ENCODE measurements around the gene KPNA1.
A peak's percentile ranks its signal among the peaks of the same experiment; 100 is the strongest.

The KPNA1 gene

DNA sequence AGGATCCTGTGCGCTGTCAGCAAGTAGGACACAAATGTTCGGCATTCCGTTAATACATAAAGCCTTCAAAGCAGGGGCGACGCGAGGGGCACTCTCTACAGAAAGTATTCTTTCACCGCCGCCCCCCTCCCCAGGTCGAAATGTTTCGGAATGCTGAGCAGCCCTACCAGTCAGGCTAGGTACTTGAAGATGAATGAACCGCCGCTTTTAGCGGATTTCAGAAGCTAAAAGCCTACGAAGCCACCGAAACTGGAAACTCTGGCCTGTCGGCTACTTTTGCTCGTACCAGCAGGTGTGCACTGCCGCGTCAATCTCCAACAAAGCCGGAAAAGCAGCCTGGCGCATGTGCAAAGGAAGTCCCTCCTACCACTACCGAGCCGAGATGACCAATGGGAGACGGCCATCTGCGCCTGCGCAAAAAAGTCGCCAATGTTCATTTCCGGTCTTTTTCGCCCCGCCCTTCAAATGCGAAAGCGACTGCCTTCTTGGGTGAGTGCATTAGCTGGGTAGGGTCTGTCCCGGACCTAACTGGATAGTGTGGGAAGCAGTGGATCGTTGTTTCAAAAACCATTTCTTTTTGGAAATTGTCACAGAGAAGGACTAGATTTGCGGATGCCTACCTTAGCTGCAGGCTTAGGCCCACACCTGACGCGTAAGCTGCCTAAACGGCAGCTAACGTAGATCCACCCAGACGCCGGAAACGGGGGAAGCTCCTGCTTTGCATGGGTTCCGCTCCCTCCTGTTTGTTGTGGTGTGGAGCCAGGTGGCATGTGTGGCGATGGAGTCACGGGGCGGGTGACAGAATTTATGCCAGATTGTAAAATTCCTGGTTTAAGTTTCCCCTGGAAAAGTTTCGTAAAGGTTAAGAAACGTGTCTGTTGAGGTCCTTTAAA lies 98.7 kb downstream of the KPNA1 start, which contains the start of gene WDR5B:
TSS of gene WDR5B (minus strand) at position 301 of the 893 bp plus-strand sequence. CDS start 534 bp downstream, outside the sequence.
- peak; percentile 99 for DNase-seq (ENCODE audit: low read depth, low spot score)

DNA sequence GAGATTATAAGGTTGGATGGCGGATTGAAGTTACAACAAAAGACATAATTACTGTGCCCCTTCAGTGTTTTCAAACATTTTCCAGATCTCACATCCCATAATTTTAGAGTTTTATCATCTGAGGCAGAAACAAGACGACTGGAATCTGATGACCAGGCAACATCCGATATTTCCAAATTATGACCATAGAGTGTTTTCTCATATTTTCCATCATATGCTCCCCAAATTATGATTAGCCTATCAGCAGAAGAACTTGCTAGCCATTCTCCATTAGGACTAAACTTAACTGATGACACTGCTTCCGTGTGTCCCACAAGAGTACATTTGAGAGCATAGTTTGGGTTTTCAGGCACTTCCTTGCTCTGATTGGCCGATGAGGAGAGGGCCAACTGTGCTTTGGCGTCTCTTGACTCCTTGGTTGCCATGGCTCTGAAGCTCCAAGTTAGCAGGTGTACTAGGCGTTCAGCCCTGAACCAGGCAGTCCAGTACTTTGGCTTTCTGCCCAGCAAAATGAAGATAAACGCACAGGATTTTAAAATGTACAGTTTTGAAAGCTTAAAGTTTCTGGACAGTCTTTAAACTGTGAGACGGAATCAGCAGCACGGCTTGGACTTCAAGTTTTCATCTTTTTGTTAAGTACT lies 99.5 kb downstream of the KPNA1 start:
- peak; percentile 39 for DNase-seq (ENCODE audit: low read depth, low spot score)

DNA sequence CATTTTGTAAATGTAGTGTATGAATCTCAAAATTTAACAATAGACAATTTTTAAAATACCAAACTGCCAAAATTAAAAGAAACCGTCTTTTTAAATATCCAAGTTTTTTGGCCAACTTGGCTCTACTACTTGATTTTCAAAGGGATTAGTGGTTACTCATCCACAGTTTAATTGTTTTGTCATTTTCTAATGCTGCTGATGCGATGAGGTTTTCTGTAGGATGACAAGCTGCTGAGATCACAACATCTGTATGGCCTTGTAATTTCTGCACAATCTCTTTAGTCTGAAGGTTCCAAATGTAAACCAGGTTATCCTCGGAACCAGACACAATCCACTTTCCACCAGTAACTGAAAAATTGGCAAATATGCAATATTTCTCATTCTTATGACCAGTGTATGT lies 100.3 kb downstream of the KPNA1 start:
- DNase-seq (ENCODE audit: low read depth, low spot score) = no peak

DNA sequence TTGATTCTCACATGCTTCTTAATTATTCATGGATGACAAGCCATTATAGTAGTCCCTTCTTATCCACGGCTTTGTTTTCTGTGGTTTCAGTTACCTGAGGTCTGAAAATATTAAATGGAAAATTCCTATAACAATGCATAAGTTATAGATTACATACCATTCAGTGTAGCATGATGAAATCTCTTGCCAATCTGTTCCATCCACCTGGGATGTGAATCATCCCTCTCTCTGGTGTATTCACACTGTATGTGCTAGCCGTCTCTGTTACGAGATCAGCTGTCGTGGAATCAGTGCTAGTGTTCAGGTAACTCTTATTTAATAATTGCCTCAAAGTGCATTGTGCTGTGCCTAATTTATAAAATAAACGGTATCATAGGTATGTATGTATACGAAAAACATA lies 104.1 kb downstream of the KPNA1 start:
- no peak for DNase-seq (ENCODE audit: low read depth, low spot score)

DNA sequence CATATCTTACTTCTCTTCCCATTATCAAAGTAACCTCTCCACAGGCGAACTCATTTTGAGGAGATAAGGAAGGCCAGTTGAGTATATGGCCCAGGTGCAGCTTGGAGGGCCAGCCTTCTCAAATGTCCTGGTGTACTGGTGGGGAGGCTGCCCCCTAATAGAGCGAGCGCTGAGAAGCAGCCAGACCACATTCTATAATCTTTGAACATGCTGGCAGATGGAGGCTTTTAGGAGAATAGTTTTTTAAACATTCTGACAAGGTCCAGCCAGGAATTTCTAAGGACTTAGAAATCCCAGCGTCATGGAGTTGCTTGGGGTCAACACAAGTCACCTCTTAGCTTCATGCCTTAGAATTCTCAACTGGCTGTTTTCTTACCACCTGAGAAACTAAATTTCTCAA lies 104.6 kb downstream of the KPNA1 start:
- no peak for DNase-seq (ENCODE audit: low read depth, low spot score)

DNA sequence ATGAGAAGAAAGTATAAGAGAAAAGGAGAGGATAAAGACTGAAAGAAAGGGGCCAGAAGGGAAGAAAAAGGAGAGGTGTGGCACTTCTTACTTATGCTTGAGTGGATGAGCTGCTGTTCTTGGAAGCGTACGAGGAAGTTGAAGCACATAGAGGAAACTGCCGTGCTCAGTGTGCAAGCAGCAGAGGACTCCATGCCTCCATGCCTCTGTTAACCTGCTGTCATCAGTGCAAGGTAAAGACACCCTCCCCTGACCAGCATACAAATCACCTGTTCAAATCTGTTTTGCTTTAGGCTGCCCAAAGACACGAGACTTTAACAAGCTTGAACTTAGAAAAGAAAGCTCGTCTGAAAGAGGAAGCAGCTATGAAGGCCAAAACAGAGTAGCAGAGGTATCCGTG lies 105.3 kb downstream of the KPNA1 start:
- DNase-seq (ENCODE audit: low read depth, low spot score) = no peak

DNA sequence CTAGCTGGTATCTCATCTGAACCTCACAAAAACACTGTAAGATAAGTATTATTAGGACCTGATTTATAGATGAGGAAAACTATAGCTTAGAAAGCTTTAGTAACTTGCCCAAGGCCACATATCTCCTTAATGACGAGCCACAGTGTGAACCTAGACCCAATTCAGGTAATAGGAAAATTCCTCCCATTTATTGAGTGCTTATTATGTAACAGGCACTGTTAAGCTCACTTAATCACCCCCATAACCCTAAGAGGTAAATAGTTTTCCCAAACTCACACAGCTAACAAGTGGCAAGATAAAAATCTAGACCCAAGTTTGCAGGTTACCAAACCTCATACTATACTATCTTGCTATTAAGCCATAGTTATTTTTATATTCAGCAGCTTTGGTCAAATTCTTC lies 106.8 kb downstream of the KPNA1 start:
- no peak for DNase-seq (ENCODE audit: low read depth, low spot score)

DNA sequence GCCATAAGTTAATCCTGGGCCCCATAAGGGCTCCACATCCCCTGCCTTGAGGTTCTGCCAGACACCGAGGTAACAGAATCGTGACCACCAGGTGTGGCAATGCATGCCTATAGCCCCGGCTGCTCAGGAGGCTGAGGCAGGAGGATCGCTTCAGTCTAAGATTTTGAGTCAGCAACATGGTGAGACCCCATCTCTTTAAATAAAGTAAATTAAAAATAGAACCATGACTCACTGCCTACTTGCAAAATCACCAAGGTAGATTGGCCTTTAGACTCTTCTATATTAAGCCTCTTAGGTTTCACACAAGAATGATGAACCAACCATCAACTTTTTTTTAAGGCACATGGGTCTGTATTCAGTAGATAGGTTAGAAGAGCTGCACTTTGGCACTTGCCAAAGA lies 108.5 kb downstream of the KPNA1 start:
- no peak for DNase-seq (ENCODE audit: low read depth, low spot score)

DNA sequence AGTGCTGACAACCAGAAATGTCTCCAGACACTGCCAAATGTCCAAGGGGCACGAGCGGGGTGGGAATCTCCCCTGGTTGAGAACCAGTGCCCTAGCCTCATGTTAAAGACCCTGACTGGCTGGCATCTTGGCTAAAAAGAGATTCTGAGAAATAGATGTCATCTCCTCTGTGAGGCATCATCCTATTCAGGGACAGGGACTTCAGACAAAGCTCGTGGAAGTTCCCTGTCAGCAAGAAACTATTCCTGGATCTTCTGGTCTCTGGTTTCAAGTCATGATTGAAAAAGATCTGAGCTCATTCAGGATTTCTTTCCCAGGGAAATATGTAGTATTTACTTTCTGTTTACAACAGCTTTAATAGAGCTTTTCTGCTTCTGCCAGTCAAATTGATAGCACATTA lies 109.7 kb downstream of the KPNA1 start:
- DNase-seq (ENCODE audit: low read depth, low spot score) = no peak

DNA sequence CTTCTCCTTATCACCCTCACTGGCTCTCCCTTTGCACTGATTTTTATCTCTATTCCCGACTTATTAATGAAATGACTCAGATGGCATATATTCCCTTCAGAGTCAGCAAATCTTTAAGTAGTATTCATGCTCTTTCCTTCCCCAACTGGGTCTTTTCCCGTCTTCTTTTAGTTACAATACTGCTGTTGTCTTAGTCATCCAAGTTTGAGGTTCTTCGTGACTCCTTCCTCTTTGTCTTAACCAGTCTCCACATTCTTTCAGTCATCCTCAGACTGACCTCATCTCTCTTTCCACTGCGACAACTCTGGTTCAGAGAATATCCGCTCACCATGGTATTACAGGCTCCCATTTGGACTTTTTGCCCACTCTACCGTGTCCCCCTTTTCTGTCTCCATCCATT lies 111.2 kb downstream of the KPNA1 start:
- no peak for DNase-seq (ENCODE audit: low read depth, low spot score)

DNA sequence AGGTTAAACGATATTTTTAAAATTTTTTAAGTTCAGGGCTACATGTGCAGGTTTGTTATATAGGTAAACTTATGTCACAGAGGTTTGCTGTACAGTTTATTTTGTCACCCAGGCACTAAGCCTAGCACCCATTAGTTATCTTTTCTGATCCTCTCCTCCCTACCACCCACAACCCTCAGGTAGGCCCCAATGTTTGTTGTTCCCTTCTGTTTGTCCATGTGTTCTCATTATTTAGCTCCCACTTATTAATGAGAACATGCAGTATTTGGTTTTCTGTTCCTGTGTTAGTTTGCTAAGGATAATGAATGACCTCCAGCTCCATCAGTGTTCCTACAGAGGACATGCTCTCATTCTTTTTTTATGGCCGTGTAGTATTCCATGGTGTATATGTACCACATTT lies 115.8 kb downstream of the KPNA1 start:
- no peak for DNase-seq (ENCODE audit: low read depth, low spot score)

DNA sequence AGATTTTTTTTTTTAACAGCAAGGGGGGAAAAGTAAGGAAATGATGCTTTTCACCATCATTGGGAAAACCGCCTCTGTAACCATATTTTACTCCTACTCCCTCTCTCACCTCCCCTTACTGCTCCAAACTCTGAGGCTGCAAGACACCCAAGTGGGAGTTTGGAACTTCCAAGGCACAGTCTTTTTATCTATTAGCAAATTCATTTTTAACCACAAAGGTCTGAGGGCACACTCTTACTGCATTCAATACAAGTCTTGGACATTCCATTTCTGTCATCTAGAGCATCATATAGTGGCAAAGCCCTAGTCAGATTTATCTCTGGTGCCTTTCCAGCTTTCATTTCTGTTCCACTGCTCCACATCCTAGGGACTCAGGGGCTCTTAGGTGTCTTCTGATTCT lies 117.5 kb downstream of the KPNA1 start:
- no peak for DNase-seq (ENCODE audit: low read depth, low spot score)

DNA sequence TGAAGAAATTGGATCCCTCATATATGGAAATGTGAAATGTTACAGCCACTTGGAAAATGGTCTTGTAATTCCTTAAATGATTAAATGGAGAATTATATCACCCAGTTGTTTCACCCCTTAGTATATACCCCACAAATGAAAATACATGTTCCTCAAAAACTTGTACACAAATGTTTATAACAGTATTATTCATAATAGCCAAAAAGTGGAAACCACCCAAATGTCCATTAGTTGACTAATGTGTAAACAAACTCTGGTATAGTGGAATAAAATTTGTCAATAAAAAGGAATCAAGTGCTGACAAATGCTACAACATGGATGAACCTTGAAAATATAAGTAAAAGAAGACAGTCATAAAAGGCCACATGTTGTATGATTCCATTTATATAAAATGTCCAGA lies 118.2 kb downstream of the KPNA1 start:
- DNase-seq (ENCODE audit: low read depth, low spot score) = no peak

DNA sequence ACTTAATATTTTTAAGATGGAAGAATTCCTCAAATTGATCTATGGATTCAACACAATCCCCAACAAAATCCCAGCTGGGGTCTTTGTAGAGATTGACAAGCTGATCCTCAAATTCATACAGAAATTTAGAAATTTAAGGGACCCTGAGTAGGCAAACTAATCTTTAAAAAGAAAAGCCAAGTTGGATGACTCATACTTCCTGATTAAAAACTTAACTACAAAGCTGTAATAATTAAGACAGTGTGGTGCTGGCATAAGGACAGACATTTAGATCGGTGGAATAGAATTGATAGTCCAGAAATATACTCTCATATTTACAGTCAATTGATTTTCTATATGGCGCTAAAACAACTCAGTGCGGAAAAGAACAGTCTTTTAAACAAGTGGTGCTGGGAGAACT lies 119.2 kb downstream of the KPNA1 start:
- no peak for DNase-seq (ENCODE audit: low read depth, low spot score)

DNA sequence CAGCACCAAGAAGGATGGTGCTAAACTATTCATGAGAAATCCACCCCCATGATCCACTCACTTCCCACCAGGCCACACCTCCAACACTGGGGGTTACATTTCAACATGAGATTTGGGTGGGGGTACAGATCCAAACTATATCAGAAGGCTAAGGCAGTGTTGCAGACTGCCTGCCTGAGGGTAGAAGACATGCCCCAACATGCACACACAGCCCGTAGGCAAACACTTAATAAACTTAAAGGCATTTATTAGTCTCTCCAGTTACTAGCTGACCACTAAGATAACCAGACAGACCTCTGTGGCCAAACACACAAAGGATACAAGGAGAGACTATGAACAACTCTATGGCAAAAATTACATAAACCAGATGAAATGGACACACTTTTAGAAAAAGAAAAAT lies 120.6 kb downstream of the KPNA1 start:
- DNase-seq (ENCODE audit: low read depth, low spot score) = no peak

DNA sequence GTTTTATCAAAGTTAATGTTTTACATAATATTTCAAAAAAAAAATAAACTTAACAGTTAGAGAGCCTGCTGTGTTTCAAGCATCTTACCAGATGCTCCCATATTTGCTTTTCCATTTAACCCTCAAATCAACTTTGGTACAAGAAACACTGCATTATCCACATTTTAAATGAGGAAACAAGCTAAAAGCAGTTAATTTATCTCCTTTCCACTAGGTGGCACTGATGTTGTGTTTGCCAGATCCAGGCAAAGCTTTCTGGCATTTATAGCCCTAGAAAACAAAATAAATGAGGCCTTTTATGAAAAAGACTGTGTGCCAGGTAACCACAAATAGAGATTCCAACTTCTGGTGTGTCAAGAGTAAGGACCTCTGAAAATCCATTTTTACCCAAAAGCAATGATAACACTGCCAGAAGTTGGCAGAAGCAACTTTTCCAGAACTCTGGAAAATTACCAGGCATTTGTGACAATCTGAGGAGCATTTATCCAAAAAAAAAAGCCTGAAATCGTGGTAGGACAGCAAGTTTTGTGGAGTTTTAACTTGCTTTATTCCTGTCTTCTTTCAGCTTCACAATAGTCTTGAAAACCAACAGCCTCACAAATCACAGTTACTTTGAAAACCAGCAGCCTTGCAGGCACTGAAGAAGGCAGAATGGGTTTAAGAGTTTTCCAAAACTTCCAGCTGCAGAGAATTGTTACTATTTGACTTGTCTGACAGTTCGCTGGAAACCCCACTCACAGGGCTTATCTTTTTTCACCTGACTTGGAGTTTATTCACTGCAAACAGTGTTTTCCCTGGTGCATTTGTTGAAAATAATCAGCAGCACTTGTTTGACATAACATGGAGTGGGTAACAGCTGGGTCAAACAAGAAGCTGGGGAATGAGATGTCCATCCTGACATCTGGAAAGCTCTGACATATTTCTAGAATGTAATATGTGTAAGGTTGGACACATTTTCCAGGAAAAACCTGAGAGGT lies 121.6 kb downstream of the KPNA1 start:
- DNase-seq (ENCODE audit: low read depth, low spot score) = no peak

DNA sequence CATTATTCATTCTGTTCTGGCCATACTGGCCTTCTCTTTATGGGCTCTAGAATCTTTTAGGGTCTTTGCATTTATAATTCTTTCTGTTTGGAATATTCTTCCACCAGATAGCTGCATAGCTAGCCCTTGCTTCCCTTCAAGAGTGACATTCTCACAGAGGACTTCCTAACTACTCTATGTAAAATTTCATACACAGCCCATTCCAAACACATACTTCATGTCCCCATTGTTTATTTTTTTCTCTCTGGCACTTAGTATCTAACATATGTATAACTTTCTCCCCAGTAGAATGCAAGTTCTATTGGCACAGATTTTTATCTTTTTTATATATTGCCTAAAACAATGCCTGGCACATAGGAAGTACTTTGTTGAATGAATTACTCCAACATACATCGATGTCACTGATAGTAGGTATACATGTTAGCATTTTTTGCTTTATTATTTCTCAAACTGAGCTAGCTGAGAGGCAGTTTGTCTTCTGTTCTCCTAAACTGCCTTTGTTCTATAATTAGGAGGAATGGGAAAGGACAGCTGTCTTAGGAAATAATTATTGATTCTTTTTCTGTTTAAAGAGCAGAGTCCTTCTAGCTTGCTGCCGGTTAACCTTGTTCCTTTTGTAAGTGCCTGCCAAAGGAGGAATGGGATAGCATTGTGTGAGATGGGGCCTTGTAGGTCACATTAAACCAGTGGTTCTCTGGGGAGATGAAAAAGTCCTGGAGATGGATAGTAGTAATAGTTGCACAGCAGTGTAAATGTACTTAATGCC lies 122.9 kb downstream of the KPNA1 start:
- DNase-seq (ENCODE audit: low read depth, low spot score) = no peak

DNA sequence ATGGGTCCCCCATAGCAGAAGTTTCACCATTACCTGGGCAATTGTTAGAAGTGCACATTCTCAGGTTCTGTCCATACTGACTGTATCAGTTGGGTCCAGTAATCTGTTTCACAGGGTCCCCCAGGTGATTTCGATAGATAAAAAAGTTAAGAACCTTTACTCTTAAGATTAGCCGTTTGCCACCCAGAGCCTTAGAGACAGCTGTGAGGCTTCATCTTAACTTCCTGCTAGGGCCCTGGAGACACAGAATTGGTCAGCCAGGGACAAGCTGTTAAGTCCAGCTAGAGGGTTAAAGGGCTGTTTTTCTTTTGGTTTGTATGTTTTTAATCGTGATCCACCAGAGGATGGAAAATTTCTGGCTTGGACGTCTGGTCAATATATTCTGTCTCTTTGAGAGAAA lies 124.1 kb downstream of the KPNA1 start:
- no peak for DNase-seq (ENCODE audit: low read depth, low spot score)

DNA sequence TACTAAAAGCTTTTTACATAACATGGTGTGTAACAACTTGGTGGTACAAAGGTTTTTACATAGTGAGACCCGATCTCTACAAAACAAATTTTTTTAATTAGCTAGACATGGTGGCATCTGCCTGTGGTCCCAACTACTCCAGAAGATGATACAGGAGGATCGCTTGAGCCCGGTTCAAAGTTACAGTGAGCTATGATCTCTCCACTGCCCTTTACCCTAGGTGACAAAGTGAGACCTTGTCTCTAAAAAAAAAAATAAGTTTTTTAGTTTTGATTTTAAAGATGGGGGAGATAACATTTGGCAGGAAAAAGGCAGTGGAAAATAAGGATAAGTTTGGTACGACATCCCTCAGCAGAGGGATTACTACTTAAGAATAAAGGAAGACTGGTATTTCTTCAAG lies 124.8 kb downstream of the KPNA1 start:
- DNase-seq (ENCODE audit: low read depth, low spot score) = no peak

DNA sequence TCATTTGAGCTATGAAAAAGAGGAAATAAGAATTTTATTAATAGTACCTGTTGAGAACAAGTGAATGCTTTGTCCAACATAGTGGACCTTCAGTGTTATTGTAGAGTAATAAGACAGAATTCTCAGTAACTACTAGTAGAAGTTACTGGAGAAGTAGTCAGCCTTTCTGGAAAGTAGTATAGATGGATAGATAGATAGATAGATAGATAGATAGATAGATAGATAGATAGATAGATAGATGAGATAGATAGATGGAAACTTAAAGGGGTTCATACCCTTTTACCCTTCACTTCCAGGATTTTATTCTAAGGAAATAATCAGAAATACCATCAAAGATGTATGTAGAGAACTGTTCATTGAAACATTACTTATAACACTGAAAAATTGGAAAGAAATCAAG lies 125.5 kb downstream of the KPNA1 start:
- DNase-seq (ENCODE audit: low read depth, low spot score) = no peak

DNA sequence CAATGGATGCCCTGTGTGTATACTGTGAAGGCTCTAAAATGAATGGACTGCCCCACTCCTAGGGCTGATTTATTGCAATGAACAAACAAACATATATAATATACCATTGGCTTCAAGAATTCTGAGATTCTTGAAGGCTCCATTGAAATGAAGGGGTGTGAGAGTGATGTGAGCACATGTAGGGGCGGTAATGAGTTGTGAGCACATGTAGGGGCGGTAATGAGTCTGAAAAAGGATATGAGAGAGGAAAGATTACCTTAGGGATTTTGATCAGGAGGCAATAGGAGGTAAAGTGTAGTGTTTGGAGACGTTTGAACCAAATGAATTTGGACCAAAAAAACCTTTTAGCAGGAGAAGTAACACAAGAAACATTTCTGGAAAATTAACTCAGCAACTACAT lies 127.0 kb downstream of the KPNA1 start:
- no peak for DNase-seq (ENCODE audit: low read depth, low spot score)
